ENCODE data around the gene HYCC2. TPM values are rescaled to one million over a fixed set of nuclear protein-coding genes. Genes with fewer than 3 reads are reported as not detected.

The HYCC2 gene
- polyA plus RNA-seq, 1 donor, result 8.5 TPM

Other genes with a start within 250 kb of the HYCC2 start
- 153 TPM for gene CLK1, start 207.0 kb downstream of the HYCC2 start, polyA plus RNA-seq (ENCODE audit: insufficient read length)
- gene PPIL3, start 182.6 kb downstream of the HYCC2 start, polyA plus RNA-seq (ENCODE audit: insufficient read length), result 63.7 TPM
- gene NIF3L1, start 182.3 kb downstream of the HYCC2 start, polyA plus RNA-seq (ENCODE audit: insufficient read length), result 17.9 TPM
- 16.1 TPM for gene ORC2, start 108.0 kb downstream of the HYCC2 start, polyA plus RNA-seq (ENCODE audit: insufficient read length)
- gene NDUFB3, start 330 bp upstream of the HYCC2 start, polyA plus RNA-seq (ENCODE audit: insufficient read length), result 87.4 TPM
- 39.6 TPM for gene CFLAR, start 44.5 kb upstream of the HYCC2 start, polyA plus RNA-seq (ENCODE audit: insufficient read length)
- 5.0 TPM for gene CASP10, start 111.5 kb upstream of the HYCC2 start, polyA plus RNA-seq (ENCODE audit: insufficient read length)
- 6.6 TPM for gene CASP8, start 188.9 kb upstream of the HYCC2 start, polyA plus RNA-seq (ENCODE audit: insufficient read length)